ENCODE results near the gene KCNJ9. TPM values are rescaled to one million over a fixed set of nuclear protein-coding genes. Genes with fewer than 3 reads are reported as not detected.

KCNJ9 gene
- total RNA-seq, 1 experiment from 2014 or later, result 0.09 TPM

DNA sequence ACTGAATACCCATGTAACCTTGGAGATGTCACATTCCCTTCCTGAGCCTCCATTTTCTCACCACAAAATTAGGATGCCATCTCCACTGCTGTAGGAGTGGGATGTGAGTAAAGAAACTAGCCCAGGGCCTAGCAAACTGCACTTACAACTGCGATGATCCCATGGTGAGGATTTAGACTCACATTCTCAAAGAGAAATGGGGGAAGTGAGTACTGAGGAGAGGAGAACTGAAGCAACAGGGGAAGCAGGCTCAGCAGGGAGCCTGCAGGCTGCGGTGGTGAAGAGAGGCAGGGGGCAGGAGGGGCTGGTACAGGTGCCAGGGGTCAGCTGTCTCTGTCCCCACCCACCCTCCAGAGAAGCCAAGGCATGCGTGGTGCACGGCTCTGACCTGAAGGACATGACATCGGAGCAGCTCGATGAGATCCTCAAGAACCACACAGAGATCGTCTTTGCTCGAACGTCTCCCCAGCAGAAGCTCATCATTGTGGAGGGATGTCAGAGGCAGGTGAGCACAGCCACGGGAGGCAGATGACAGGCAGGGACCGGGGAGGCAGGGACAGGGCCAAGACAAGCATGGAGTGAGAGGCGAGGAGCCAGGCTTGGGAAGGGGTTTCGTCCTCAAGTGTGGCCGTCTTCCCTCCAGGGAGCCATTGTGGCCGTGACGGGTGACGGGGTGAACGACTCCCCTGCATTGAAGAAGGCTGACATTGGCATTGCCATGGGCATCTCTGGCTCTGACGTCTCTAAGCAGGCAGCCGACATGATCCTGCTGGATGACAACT lies 53.6 kb downstream of the KCNJ9 start:
- ATAC-seq (no peak), DNase-seq (ENCODE audit: low spot score) (no peak)
- POLR2A ChIA-PET, result no interaction called here
- H3K27me3 Mint-ChIP-seq (ENCODE audit: low read depth), result no peaks in the 10 kb centered on the region
- H3K4me3 Mint-ChIP-seq, result no peak overlapping the region
- peaks cover 5% of the 10 kb centered on the region; the same call in 1 of the 2 replicates for H3K4me1 Mint-ChIP-seq
- H3K9me3 Mint-ChIP-seq, result no peaks in the 10 kb centered on the region
- CTCF ChIA-PET, result interaction anchor here (1.4 to 1.5 kb wide), 3 partner anchors 49 to 117 kb away, joined by 4 to 6 read pairs (median 5); no protein-coding TSS in a partner anchor
- H3K27ac Mint-ChIP-seq, result no peak overlapping the region
- H3K36me3 Mint-ChIP-seq, result peaks cover 20% of the 10 kb centered on the region
- 0 out of 2 replicates have a peak, but pooled peaks have one; percentile 9 for TF ChIP-seq ZNF263 (CRISPR knock-in tag; IDR thresholded peaks at IDR 0.05; ENCODE audit: low read depth)
- TF ChIP-seq TP53 (CRISPR knock-in tag; IDR thresholded peaks at IDR 0.05), result no peak
- no peak for TF ChIP-seq CDX4 (CRISPR knock-in tag; IDR thresholded peaks at IDR 0.05; ENCODE audit: borderline replicate concordance)
- no peak for TF ChIP-seq ZNF219 (CRISPR knock-in tag; IDR thresholded peaks at IDR 0.05; ENCODE audit: borderline replicate concordance)
- no peak for TF ChIP-seq ZNF396 (CRISPR knock-in tag; IDR thresholded peaks at IDR 0.05; ENCODE audit: borderline replicate concordance)
- no peak for TF ChIP-seq ZNF121 (CRISPR knock-in tag; IDR thresholded peaks at IDR 0.05)
- TF ChIP-seq GTF2I (CRISPR knock-in tag; conservative IDR thresholded peaks at IDR 0.05), result no peak
- TF ChIP-seq ZMAT4 (CRISPR knock-in tag; IDR thresholded peaks at IDR 0.05), result no peak

- Mint-ChIP-seq H3K9me3 (no peaks in the 10 kb centered on the region), H3K4me3 (no peak overlapping the region), H3K27ac (no peak overlapping the region), H3K4me1 (peaks cover 5% of the 10 kb centered on the region; the same call in 1 of the 2 replicates), H3K36me3 (peaks cover 16% of the 10 kb centered on the region), H3K27me3 (ENCODE audit: low read depth) (no peaks in the 10 kb centered on the region)
- ChIA-PET CTCF (no interaction called here), POLR2A (no interaction called here)
- ATAC-seq (no peak), DNase-seq (ENCODE audit: low spot score) (no peak)
- no peak for TF ChIP-seq TEAD1 (CRISPR knock-in tag; IDR thresholded peaks at IDR 0.05)
Observed at GRCh38 chr1:160136121-160136925, 55.0 kb downstream of the KCNJ9 start.

GRCh38 chr1:160136926-160137200 lies 55.5 kb downstream of the KCNJ9 start:
- CTCF ChIA-PET, result no interaction called here
- ATAC-seq (no peak), DNase-seq (ENCODE audit: low spot score) (no peak)
- Mint-ChIP-seq H3K4me1 (peaks cover 5% of the 10 kb centered on the region; the same call in 1 of the 2 replicates), H3K36me3 (peaks cover 16% of the 10 kb centered on the region), H3K27me3 (ENCODE audit: low read depth) (no peaks in the 10 kb centered on the region), H3K9me3 (no peaks in the 10 kb centered on the region), H3K4me3 (no peak overlapping the region), H3K27ac (no peak overlapping the region)
- POLR2A ChIA-PET, result no interaction called here
- no peak for TF ChIP-seq RORB (CRISPR knock-in tag; IDR thresholded peaks at IDR 0.05)
- TF ChIP-seq E2F5 (CRISPR knock-in tag; IDR thresholded peaks at IDR 0.05), result no peak
- TF ChIP-seq, protein P1, sequence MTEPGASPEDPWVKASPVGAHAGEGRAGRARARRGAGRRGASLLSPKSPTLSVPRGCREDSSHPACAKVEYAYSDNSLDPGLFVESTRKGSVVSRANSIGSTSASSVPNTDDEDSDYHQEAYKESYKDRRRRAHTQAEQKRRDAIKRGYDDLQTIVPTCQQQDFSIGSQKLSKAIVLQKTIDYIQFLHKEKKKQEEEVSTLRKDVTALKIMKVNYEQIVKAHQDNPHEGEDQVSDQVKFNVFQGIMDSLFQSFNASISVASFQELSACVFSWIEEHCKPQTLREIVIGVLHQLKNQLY (CRISPR knock-in tag; IDR thresholded peaks at IDR 0.05), result no peak
- TF ChIP-seq PRRX2 (CRISPR knock-in tag; IDR thresholded peaks at IDR 0.05), result no peak
- TF ChIP-seq, protein P2, sequence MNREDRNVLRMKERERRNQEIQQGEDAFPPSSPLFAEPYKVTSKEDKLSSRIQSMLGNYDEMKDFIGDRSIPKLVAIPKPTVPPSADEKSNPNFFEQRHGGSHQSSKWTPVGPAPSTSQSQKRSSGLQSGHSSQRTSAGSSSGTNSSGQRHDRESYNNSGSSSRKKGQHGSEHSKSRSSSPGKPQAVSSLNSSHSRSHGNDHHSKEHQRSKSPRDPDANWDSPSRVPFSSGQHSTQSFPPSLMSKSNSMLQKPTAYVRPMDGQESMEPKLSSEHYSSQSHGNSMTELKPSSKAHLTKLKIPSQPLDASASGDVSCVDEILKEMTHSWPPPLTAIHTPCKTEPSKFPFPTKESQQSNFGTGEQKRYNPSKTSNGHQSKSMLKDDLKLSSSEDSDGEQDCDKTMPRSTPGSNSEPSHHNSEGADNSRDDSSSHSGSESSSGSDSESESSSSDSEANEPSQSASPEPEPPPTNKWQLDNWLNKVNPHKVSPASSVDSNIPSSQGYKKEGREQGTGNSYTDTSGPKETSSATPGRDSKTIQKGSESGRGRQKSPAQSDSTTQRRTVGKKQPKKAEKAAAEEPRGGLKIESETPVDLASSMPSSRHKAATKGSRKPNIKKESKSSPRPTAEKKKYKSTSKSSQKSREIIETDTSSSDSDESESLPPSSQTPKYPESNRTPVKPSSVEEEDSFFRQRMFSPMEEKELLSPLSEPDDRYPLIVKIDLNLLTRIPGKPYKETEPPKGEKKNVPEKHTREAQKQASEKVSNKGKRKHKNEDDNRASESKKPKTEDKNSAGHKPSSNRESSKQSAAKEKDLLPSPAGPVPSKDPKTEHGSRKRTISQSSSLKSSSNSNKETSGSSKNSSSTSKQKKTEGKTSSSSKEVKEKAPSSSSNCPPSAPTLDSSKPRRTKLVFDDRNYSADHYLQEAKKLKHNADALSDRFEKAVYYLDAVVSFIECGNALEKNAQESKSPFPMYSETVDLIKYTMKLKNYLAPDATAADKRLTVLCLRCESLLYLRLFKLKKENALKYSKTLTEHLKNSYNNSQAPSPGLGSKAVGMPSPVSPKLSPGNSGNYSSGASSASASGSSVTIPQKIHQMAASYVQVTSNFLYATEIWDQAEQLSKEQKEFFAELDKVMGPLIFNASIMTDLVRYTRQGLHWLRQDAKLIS (CRISPR knock-in tag; IDR thresholded peaks at IDR 0.05; ENCODE audit: borderline replicate concordance), result no peak
- no peak for TF ChIP-seq CBFB (CRISPR knock-in tag; IDR thresholded peaks at IDR 0.05; ENCODE audit: low read depth)
- TF ChIP-seq MYBL2 (CRISPR knock-in tag; IDR thresholded peaks at IDR 0.05), result no peak
- TF ChIP-seq STAT6 (CRISPR knock-in tag; conservative IDR thresholded peaks at IDR 0.05; ENCODE audit: low read depth), result no peak
- TF ChIP-seq FOXK1 (CRISPR knock-in tag; IDR thresholded peaks at IDR 0.05), result no peak
- no peak for TF ChIP-seq NR1H2 (CRISPR knock-in tag; IDR thresholded peaks at IDR 0.05)
